Measurements from ENCODE around the gene CYB561A3. TPM values are rescaled to one million over a fixed set of nuclear protein-coding genes. Genes with fewer than 3 reads are reported as not detected.

Gene CYB561A3
- total RNA-seq, 2 donors from 2014 or later: 15.0 to 27.3 TPM

GRCh38 chr11:61340979-61341378 lies 20.7 kb downstream of the CYB561A3 start:
- no peaks in the 10 kb centered on the region for H3K36me3 ChIP-seq
- TF ChIP-seq, protein P1, sequence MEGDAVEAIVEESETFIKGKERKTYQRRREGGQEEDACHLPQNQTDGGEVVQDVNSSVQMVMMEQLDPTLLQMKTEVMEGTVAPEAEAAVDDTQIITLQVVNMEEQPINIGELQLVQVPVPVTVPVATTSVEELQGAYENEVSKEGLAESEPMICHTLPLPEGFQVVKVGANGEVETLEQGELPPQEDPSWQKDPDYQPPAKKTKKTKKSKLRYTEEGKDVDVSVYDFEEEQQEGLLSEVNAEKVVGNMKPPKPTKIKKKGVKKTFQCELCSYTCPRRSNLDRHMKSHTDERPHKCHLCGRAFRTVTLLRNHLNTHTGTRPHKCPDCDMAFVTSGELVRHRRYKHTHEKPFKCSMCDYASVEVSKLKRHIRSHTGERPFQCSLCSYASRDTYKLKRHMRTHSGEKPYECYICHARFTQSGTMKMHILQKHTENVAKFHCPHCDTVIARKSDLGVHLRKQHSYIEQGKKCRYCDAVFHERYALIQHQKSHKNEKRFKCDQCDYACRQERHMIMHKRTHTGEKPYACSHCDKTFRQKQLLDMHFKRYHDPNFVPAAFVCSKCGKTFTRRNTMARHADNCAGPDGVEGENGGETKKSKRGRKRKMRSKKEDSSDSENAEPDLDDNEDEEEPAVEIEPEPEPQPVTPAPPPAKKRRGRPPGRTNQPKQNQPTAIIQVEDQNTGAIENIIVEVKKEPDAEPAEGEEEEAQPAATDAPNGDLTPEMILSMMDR (IDR thresholded peaks at IDR 0.05): no peak
- DNase-seq (ENCODE audit: low spot score): no peak

DNA sequence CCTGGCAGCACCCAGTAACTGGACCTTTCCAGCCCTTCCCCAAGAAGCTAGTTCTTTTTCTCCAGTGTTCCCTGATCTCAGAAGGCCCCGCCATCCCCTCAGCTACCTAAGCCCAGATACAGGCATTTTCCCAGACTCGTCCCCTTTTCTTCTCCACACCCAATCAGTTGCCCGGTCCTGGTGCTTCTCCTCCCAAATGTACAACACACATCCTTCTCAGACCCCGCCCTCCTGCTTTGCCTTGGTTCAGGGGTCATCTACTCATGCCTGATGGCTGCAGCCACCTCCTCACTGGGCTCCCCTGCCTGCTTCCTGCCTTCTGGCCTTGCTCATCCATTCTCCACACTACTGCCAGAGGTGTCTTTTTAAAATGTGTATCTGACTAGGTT lies 22.2 kb downstream of the CYB561A3 start:
- no peaks in the 10 kb centered on the region for H3K27me3 ChIP-seq
- H3K27ac ChIP-seq: no peak overlapping the region
- H3K9me3 ChIP-seq: no peaks in the 10 kb centered on the region
- H3K36me3 ChIP-seq: no peaks in the 10 kb centered on the region
- no peak overlapping the region for H3K4me3 ChIP-seq
- H3K4me1 ChIP-seq: no peaks in the 10 kb centered on the region
- TF ChIP-seq, protein P1 (IDR thresholded peaks at IDR 0.05): no peak
- DNase-seq (ENCODE audit: low spot score): no peak

More at GRCh38 chr11:61340979-61341378, 20.7 kb downstream of the CYB561A3 start:
- Histone ChIP-seq H3K4me1 (no peaks in the 10 kb centered on the region), H3K9me3 (no peaks in the 10 kb centered on the region), H3K27ac (no peak overlapping the region), H3K27me3 (no peaks in the 10 kb centered on the region), H3K4me3 (no peak overlapping the region)

DNA sequence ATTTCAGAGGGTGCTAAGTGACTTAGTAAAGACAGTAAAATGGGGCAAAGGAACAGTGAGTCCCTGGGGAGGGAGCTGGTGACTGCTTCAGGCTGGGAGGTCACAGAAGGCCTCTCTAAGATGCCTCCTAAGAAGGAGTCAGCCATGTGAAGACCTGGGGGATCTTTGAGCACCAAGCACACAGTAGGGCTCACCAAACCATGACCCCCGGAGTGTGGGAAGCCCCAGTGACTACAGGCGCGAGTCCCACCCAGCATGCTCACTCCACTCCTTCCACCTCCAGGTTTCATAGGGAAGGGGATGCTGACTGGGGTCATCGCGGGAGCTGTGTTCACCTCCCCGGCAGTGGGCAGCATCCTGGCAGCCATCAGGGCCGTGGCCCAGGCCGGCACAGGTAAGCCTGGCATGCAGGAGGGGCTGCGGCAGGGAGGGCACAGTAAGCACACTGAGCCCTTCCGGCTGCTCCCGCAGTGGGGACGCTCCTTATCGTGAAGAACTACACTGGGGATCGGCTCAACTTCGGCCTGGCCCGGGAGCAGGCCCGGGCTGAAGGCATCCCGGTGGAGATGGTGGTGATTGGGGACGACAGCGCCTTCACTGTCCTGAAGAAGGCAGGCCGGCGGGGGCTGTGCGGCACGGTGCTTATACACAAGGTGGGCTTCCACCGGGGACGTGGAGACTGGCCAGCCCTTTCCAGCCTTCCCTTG lies 22.7 kb downstream of the CYB561A3 start:
- Histone ChIP-seq H3K36me3 (no peaks in the 10 kb centered on the region), H3K27me3 (no peaks in the 10 kb centered on the region), H3K27ac (no peak overlapping the region), H3K4me3 (no peak overlapping the region), H3K4me1 (peaks cover 0 to 2% of the 10 kb centered on the region in 2 donors), H3K9me3 (no peaks in the 10 kb centered on the region)
- TF ChIP-seq, protein P1 (IDR thresholded peaks at IDR 0.05): no peak
- no peak for DNase-seq (ENCODE audit: low spot score)

GRCh38 chr11:61337706-61338470 lies 23.8 kb downstream of the CYB561A3 start:
- Histone ChIP-seq H3K9me3 (no peaks in the 10 kb centered on the region), H3K36me3 (no peaks in the 10 kb centered on the region), H3K27ac (no peak overlapping the region), H3K4me1 (peaks cover 0 to 8% of the 10 kb centered on the region in 2 donors), H3K4me3 (no peak overlapping the region), H3K27me3 (no peaks in the 10 kb centered on the region)
- no peak for DNase-seq (ENCODE audit: low spot score)
- TF ChIP-seq, protein P1 (IDR thresholded peaks at IDR 0.05): no peak

GRCh38 chr11:61336171-61336935 lies 25.3 kb downstream of the CYB561A3 start:
- no peak overlapping the region for H3K27ac ChIP-seq
- no peaks in the 10 kb centered on the region for H3K27me3 ChIP-seq
- no peak overlapping the region for H3K4me3 ChIP-seq
- DNase-seq (ENCODE audit: low spot score): peak; percentile 82
- H3K36me3 ChIP-seq: no peaks in the 10 kb centered on the region
- H3K9me3 ChIP-seq: no peaks in the 10 kb centered on the region
- H3K4me1 ChIP-seq: peaks cover 0 to 18% of the 10 kb centered on the region in 2 donors
- TF ChIP-seq, protein P1 (IDR thresholded peaks at IDR 0.05): peak; percentile 92 to 98
